ENCODE measurements around the gene RHBDL1. TPM values are rescaled to one million over a fixed set of nuclear protein-coding genes. Genes with fewer than 3 reads are reported as not detected.

Gene RHBDL1
- total RNA-seq, 1 experiment from 2014 or later: 12.7 TPM

- ATAC-seq (no peak), DNase-seq (ENCODE audit: low read depth, low spot score) (no peak)
- Histone ChIP-seq H4K20me1 (ENCODE audit: insufficient read depth) (no peaks in the 10 kb centered on the region), H3K4me2 (ENCODE audit: low read length) (no peak overlapping the region), H3K27ac (ENCODE audit: low read depth, low read length) (no peak overlapping the region), H3K36me3 (ENCODE audit: control insufficient read depth in 1 of 2, insufficient read depth in 2 of 2, low read length in 2 of 2) (peaks cover 0 to 4% of the 10 kb centered on the region in 2 experiments; a peak in 1 of 4 replicates), H3K9ac (ENCODE audit: low read length) (no peak overlapping the region), H2AFZ (ENCODE audit: low read depth, low read length, poor library complexity, severe bottlenecking) (no peak overlapping the region), H3K27me3 (ENCODE audit: insufficient read depth, low read length) (no peaks in the 10 kb centered on the region), H3K4me1 (ENCODE audit: control insufficient read depth in 1 of 2, insufficient read depth in 2 of 2, low read length in 2 of 2) (peaks cover 0 to 10% of the 10 kb centered on the region in 2 experiments; a peak in 1 of 4 replicates), H3K9me3 (ENCODE audit: control insufficient read depth in 1 of 2, insufficient read depth in 1 of 2, low read depth in 1 of 2, low read length in 2 of 2) (no peaks in the 10 kb centered on the region), H3K4me3 (replicated peaks in 1 of 2; ENCODE audit: low read depth in 1 of 2, low read length in 2 of 2) (no peak overlapping the region), H3K9me2 (ENCODE audit: insufficient read depth) (no peaks in the 10 kb centered on the region), H3K79me2 (ENCODE audit: insufficient read depth, low read length) (peaks cover 26% of the 10 kb centered on the region)
- BruUV-seq (replicated peaks): no TSS peak
- RAD21 ChIA-PET (ENCODE audit: low non-redundant PET in 1 of 2, low total read pairs in 2 of 2, uncharacterized antibody in 2 of 2, unreplicated experiment in 2 of 2): no interaction called here
- intact Hi-C loops (cut with micrococcal nuclease): no loop called here
- no peak for TF ChIP-seq ZBTB33 (IDR thresholded peaks at IDR 0.05; ENCODE audit: extremely low read depth, insufficient replicate concordance, low read length)
- TF ChIP-seq POLR2A (IDR thresholded peaks at IDR 0.05; ENCODE audit: borderline replicate concordance, extremely low read depth, insufficient read depth, insufficient read length): no peak
- TF ChIP-seq ZFX (IDR thresholded peaks at IDR 0.05): no peak
- TF ChIP-seq REST (IDR thresholded peaks at IDR 0.05; ENCODE audit: low read depth): no peak
- no peak for TF ChIP-seq RAD21 (IDR thresholded peaks at IDR 0.05; ENCODE audit: low read depth)
- no peak for TF ChIP-seq SP1 (IDR thresholded peaks at IDR 0.05; ENCODE audit: low read depth)
- no peak for TF ChIP-seq ELF1 (IDR thresholded peaks at IDR 0.05; ENCODE audit: borderline replicate concordance, low read depth)
- TF ChIP-seq CBX3 (IDR thresholded peaks at IDR 0.05; ENCODE audit: low read depth): no peak
- no peak for TF ChIP-seq CTCF (IDR thresholded peaks at IDR 0.05 in 2 of 3, conservative IDR thresholded peaks at IDR 0.05 in 1 of 3; ENCODE audit: borderline replicate concordance in 1 of 3, insufficient read depth in 1 of 3, low read depth in 2 of 3, low read length in 2 of 3)
- no peak for TF ChIP-seq TCF7L2 (IDR thresholded peaks at IDR 0.05; ENCODE audit: borderline replicate concordance, extremely low read depth, insufficient read depth, insufficient read length)
- TF ChIP-seq FOSL1 (IDR thresholded peaks at IDR 0.05; ENCODE audit: low read depth): no peak
- no peak for TF ChIP-seq ZNF274 (IDR thresholded peaks at IDR 0.05; ENCODE audit: low read depth, low read length)
- no peak for TF ChIP-seq SRF (IDR thresholded peaks at IDR 0.05; ENCODE audit: low read depth)
- no peak for TF ChIP-seq YY1 (IDR thresholded peaks at IDR 0.05; ENCODE audit: extremely low read depth, insufficient replicate concordance, low read depth, low read length)
- CTCF ChIA-PET: no interaction called here
- POLR2A ChIA-PET: no interaction called here
Measured at GRCh38 chr16:670485-671352, 4.8 kb upstream of the RHBDL1 start.

Measured in HCT116 (cell line).